Hippocampal formation (tissue), 2 donors: Measurements from ENCODE around the gene SLC35F1.
A peak's percentile ranks its signal among the peaks of the same experiment; 100 is the strongest.
"Not testable (repeated sequence)": the region's sequence is repeated elsewhere in the genome, so short reads cannot be mapped to it uniquely, and the experiment has no call there.

Source experiments
- DNase-seq, 2 donors: peaks; one replicate each; lab custom pipeline; 2025; lab: John Stamatoyannopoulos, UW

Gene SLC35F1

GRCh38 chr6:117927866-117928265 lies 20.8 kb downstream of the SLC35F1 start:
- peak in 1 of 2 donors; percentile 27 for DNase-seq

- no peak for DNase-seq
These were observed 21.8 kb downstream of the SLC35F1 start for GRCh38 chr6:117928833-117929232.

- DNase-seq = no peak
These were observed 22.4 kb downstream of the SLC35F1 start for GRCh38 chr6:117929501-117929900.

GRCh38 chr6:117930645-117931044 lies 23.6 kb downstream of the SLC35F1 start:
- no peak for DNase-seq

GRCh38 chr6:117932001-117932400 lies 24.9 kb downstream of the SLC35F1 start:
- no peak for DNase-seq

- DNase-seq = no peak
These were observed 25.6 kb downstream of the SLC35F1 start for GRCh38 chr6:117932676-117933075.

GRCh38 chr6:117933471-117933870 lies 26.4 kb downstream of the SLC35F1 start:
- DNase-seq = peak; percentile 17 to 60

- DNase-seq = no peak
These were observed 31.4 kb downstream of the SLC35F1 start for GRCh38 chr6:117938311-117938995.

GRCh38 chr6:117947234-117947633 lies 40.2 kb downstream of the SLC35F1 start:
- no peak for DNase-seq

GRCh38 chr6:117951783-117952182 lies 44.7 kb downstream of the SLC35F1 start:
- DNase-seq = no peak

- no peak for DNase-seq
These were observed 48.7 kb downstream of the SLC35F1 start for GRCh38 chr6:117955684-117956256.

- DNase-seq = peak; percentile 20 to 63
These were observed 49.3 kb downstream of the SLC35F1 start for GRCh38 chr6:117956386-117956785.

- DNase-seq = no peak
These were observed 51.5 kb downstream of the SLC35F1 start for GRCh38 chr6:117958536-117958935.

GRCh38 chr6:117960877-117961276 lies 53.8 kb downstream of the SLC35F1 start:
- DNase-seq = no peak

GRCh38 chr6:117961301-117961700 lies 54.2 kb downstream of the SLC35F1 start:
- DNase-seq = no peak

- not testable (repeated sequence) for DNase-seq
These were observed 58.7 kb downstream of the SLC35F1 start for GRCh38 chr6:117965763-117966162.

- no peak for DNase-seq
These were observed 64.6 kb downstream of the SLC35F1 start for GRCh38 chr6:117971637-117972036.

- no peak for DNase-seq
These were observed 68.0 kb downstream of the SLC35F1 start for GRCh38 chr6:117974914-117975627.

GRCh38 chr6:117976030-117976651 lies 69.1 kb downstream of the SLC35F1 start:
- peak in 1 of 2 donors; percentile 77 for DNase-seq

GRCh38 chr6:117985916-117986315 lies 78.9 kb downstream of the SLC35F1 start:
- DNase-seq = peak in 1 of 2 donors; percentile 43

GRCh38 chr6:117986396-117986795 lies 79.3 kb downstream of the SLC35F1 start:
- no peak for DNase-seq

- DNase-seq = peak in 1 of 2 donors; percentile 37
These were observed 82.0 kb downstream of the SLC35F1 start for GRCh38 chr6:117989086-117989485.

GRCh38 chr6:117990151-117990550 lies 83.1 kb downstream of the SLC35F1 start:
- no peak for DNase-seq
